ENCODE measurements around the gene COX7B2.

COX7B2 gene

GRCh38 chr4:46698891-46699290, 210.2 kb downstream of the COX7B2 start:
- no peak for ATAC-seq
- Mint-ChIP-seq H3K4me3 (no peak overlapping the region), H3K27ac (no peak overlapping the region), H3K27me3 (no peaks in the 10 kb centered on the region), H3K4me1 (no peaks in the 10 kb centered on the region), H3K9me3 (peaks cover 4% of the 10 kb centered on the region), H3K36me3 (no peaks in the 10 kb centered on the region)
